ENCODE results near the gene CLDN6. TPM values are rescaled to one million over a fixed set of nuclear protein-coding genes. Genes with fewer than 3 reads are reported as not detected.

CLDN6 gene
- total RNA-seq, 1 experiment from 2014 or later = 0.49 TPM

GRCh38 chr16:3030222-3031212 lies 12.5 kb upstream of the CLDN6 start:
- no TSS peak for BruUV-seq (replicated peaks)
- Histone ChIP-seq H3K36me3 (ENCODE audit: control insufficient read depth in 1 of 2, insufficient read depth in 2 of 2, low read length in 2 of 2) (peaks cover 8 to 18% of the 10 kb centered on the region in 2 experiments; a peak in 2 of 4 replicates), H2AFZ (ENCODE audit: low read depth, low read length, poor library complexity, severe bottlenecking) (no peak overlapping the region), H3K4me1 (ENCODE audit: control insufficient read depth in 1 of 2, insufficient read depth in 2 of 2, low read length in 2 of 2) (peaks cover 4 to 33% of the 10 kb centered on the region in 2 experiments; a peak in 3 of 4 replicates), H4K20me1 (ENCODE audit: insufficient read depth) (no peaks in the 10 kb centered on the region), H3K79me2 (ENCODE audit: insufficient read depth, low read length) (0 out of 2 replicates have a peak, but pooled peaks cover 3% of the 10 kb centered on the region), H3K4me2 (ENCODE audit: low read length) (no peak overlapping the region), H3K27me3 (ENCODE audit: insufficient read depth, low read length) (no peaks in the 10 kb centered on the region), H3K4me3 (replicated peaks in 1 of 2; ENCODE audit: low read depth in 1 of 2, low read length in 2 of 2) (no peak overlapping the region), H3K27ac (ENCODE audit: low read depth, low read length) (no peak overlapping the region; the same call in 1 of the 2 replicates), H3K9ac (ENCODE audit: low read length) (peak overlapping the region; percentile 38; the same call in 1 of the 2 replicates), H3K9me2 (ENCODE audit: insufficient read depth) (no peaks in the 10 kb centered on the region), H3K9me3 (ENCODE audit: control insufficient read depth in 1 of 2, insufficient read depth in 1 of 2, low read depth in 1 of 2, low read length in 2 of 2) (no peaks in the 10 kb centered on the region)
- DNase-seq (ENCODE audit: low read depth, low spot score) = no peak
- CTCF ChIA-PET = interaction anchor here (0.6 to 3.5 kb wide), 7 partner anchors 9 to 102 kb away, joined by 3 to 39 read pairs (median 10); partner anchors contain the start of genes HCFC1R1, MMP25, THOC6 and TNFRSF12A
- RAD21 ChIA-PET (ENCODE audit: low non-redundant PET in 1 of 2, low total read pairs in 2 of 2, uncharacterized antibody in 2 of 2, unreplicated experiment in 2 of 2) = no interaction called here
- no peak for TF ChIP-seq POLR2AphosphoS5 (IDR thresholded peaks at IDR 0.05; ENCODE audit: low read depth, low read length)
- TF ChIP-seq SRF (IDR thresholded peaks at IDR 0.05; ENCODE audit: low read depth) = no peak
- no peak for TF ChIP-seq ELF1 (IDR thresholded peaks at IDR 0.05; ENCODE audit: borderline replicate concordance, low read depth)
- TF ChIP-seq TCF7L2 (IDR thresholded peaks at IDR 0.05; ENCODE audit: borderline replicate concordance, extremely low read depth, insufficient read depth, insufficient read length) = no peak
- TF ChIP-seq POLR2A (IDR thresholded peaks at IDR 0.05; ENCODE audit: borderline replicate concordance, extremely low read depth, insufficient read depth, insufficient read length) = no peak
- TF ChIP-seq, protein P1, sequence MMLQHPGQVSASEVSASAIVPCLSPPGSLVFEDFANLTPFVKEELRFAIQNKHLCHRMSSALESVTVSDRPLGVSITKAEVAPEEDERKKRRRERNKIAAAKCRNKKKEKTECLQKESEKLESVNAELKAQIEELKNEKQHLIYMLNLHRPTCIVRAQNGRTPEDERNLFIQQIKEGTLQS (IDR thresholded peaks at IDR 0.05) = no peak
- no peak for TF ChIP-seq CEBPB (IDR thresholded peaks at IDR 0.05; ENCODE audit: low read depth)
- TF ChIP-seq JUND (IDR thresholded peaks at IDR 0.05) = no peak
- TF ChIP-seq CBX3 (IDR thresholded peaks at IDR 0.05; ENCODE audit: low read depth) = no peak
- no peak for TF ChIP-seq EZH2 (IDR thresholded peaks at IDR 0.05)
- TF ChIP-seq EZH2phosphoT487 (IDR thresholded peaks at IDR 0.05; ENCODE audit: borderline replicate concordance) = no peak
- intact Hi-C loops (cut with micrococcal nuclease) = no loop called here
- ATAC-seq = no peak
- POLR2A ChIA-PET = interaction anchor here (3.0 kb wide), 1 partner anchor 9 kb away, joined by 31 read pairs; the partner anchor contains the start of genes HCFC1R1, THOC6 and TNFRSF12A

Data from HCT116 (cell line).